Measurements from ENCODE around the gene LANCL1.

- TF ChIP-seq, protein P1, sequence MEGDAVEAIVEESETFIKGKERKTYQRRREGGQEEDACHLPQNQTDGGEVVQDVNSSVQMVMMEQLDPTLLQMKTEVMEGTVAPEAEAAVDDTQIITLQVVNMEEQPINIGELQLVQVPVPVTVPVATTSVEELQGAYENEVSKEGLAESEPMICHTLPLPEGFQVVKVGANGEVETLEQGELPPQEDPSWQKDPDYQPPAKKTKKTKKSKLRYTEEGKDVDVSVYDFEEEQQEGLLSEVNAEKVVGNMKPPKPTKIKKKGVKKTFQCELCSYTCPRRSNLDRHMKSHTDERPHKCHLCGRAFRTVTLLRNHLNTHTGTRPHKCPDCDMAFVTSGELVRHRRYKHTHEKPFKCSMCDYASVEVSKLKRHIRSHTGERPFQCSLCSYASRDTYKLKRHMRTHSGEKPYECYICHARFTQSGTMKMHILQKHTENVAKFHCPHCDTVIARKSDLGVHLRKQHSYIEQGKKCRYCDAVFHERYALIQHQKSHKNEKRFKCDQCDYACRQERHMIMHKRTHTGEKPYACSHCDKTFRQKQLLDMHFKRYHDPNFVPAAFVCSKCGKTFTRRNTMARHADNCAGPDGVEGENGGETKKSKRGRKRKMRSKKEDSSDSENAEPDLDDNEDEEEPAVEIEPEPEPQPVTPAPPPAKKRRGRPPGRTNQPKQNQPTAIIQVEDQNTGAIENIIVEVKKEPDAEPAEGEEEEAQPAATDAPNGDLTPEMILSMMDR (IDR thresholded peaks at IDR 0.05 in 4 of 5, conservative IDR thresholded peaks at IDR 0.05 in 1 of 5), result no peak
- no peak for TF ChIP-seq POLR2A (IDR thresholded peaks at IDR 0.05)
These were observed 5.1 kb upstream of the LANCL1 start for GRCh38 chr2:210481601-210482175.
